HepG2 (cell line): Measurements from ENCODE around the gene PHF23. TPM values are rescaled to one million over a fixed set of nuclear protein-coding genes. Genes with fewer than 3 reads are reported as not detected.

Source experiments
- ATF4 ChIP-seq, 2 experiments: fragments of 450-650 bp in 1 of 2; sonication (generic) in 1 of 2; formaldehyde crosslinking; IDR thresholded peaks; 2 replicates each; pipeline versions ENCODE4 v1.5.0 to v1.8.0; 2020 to 2022; ENCODE audit warnings: mild to moderate bottlenecking in 1 of 2, missing genetic modification reagents in 1 of 2
- CENPX ChIP-seq: sonication (generic); formaldehyde crosslinking; IDR thresholded peaks from 2 replicates; pipeline ENCODE4 v1.9.0; 2021; ENCODE audit warnings: mild to moderate bottlenecking, missing genetic modification reagents, moderate library complexity
- CREBL2 ChIP-seq: sonication (generic); formaldehyde crosslinking; IDR thresholded peaks from 2 replicates; pipeline ENCODE4 v1.8.1; 2023; ENCODE audit warnings: missing genetic modification reagents, mild to moderate bottlenecking, borderline replicate concordance
- ETV6 ChIP-seq: sonication (generic); formaldehyde crosslinking; conservative IDR thresholded peaks from 2 replicates; pipeline ENCODE4 v1.4.0; 2020; ENCODE audit warnings: missing genetic modification reagents
- FOSL1 ChIP-seq: sonication (generic); formaldehyde crosslinking; IDR thresholded peaks from 2 replicates; pipeline ENCODE4 v1.9.0; 2021; ENCODE audit warnings: missing genetic modification reagents, borderline replicate concordance
- HDAC1 ChIP-seq: sonication (generic); formaldehyde crosslinking; IDR thresholded peaks from 2 replicates; pipeline ENCODE4 v1.5.1; 2020; ENCODE audit warnings: mild to moderate bottlenecking, missing genetic modification reagents
- JUND ChIP-seq: sonication (generic); formaldehyde crosslinking; IDR thresholded peaks from 2 replicates; pipeline ENCODE4 v1.8.0; 2022; ENCODE audit warnings: mild to moderate bottlenecking, missing genetic modification reagents
- KDM5A ChIP-seq: fragments of 200-600 bp; sonication (generic); IDR thresholded peaks from 2 replicates; pipeline ENCODE4 v1.7.0; 2018; ENCODE audit warnings: antibody characterized with exemption, mild to moderate bottlenecking, low read length, borderline replicate concordance
- MAF1 ChIP-seq: sonication (generic); formaldehyde crosslinking; IDR thresholded peaks from 2 replicates; pipeline ENCODE4 v1.5.0; 2020; ENCODE audit warnings: missing genetic modification reagents, borderline replicate concordance
- MLLT10 ChIP-seq: sonication (generic); formaldehyde crosslinking; IDR thresholded peaks from 2 replicates; pipeline ENCODE4 v1.4.0; 2020; ENCODE audit warnings: missing genetic modification reagents
- SCMH1 ChIP-seq: sonication (generic); formaldehyde crosslinking; IDR thresholded peaks from 2 replicates; pipeline ENCODE4 v1.9.0; 2021; ENCODE audit warnings: missing genetic modification reagents, mild to moderate bottlenecking, borderline replicate concordance
- SETDB1 ChIP-seq: sonication (generic); formaldehyde crosslinking; IDR thresholded peaks from 2 replicates; pipeline ENCODE4 v1.5.1; 2020; ENCODE audit warnings: missing genetic modification reagents, mild to moderate bottlenecking, borderline replicate concordance
- SMAD3 ChIP-seq: sonication (generic); formaldehyde crosslinking; IDR thresholded peaks from 2 replicates; pipeline ENCODE4 v1.4.0; 2020; ENCODE audit warnings: missing genetic modification reagents
- SRF ChIP-seq: IDR thresholded peaks from 2 replicates; pipeline ENCODE4 v1.6.1; 2011; ENCODE audit warnings: mild to moderate bottlenecking, low read depth, low read length, moderate library complexity
- STAG1 ChIP-seq: sonication (generic); formaldehyde crosslinking; IDR thresholded peaks from 2 replicates; pipeline ENCODE4 v1.4.0; 2020; ENCODE audit warnings: missing genetic modification reagents
- U2AF2 ChIP-seq: fragments of 200-400 bp; formaldehyde crosslinking; IDR thresholded peaks from 2 replicates; pipeline ENCODE4 v1.6.1; 2017; ENCODE audit warnings: low read depth, mild to moderate bottlenecking, low read length
- ZBTB38 ChIP-seq: sonication (generic); formaldehyde crosslinking; IDR thresholded peaks from 2 replicates; pipeline ENCODE4 v1.5.1; 2020; ENCODE audit warnings: mild to moderate bottlenecking, missing genetic modification reagents
- ZNF180 ChIP-seq: sonication (generic); formaldehyde crosslinking; IDR thresholded peaks from 2 replicates; pipeline ENCODE4 v1.4.0; 2020; ENCODE audit warnings: low read depth, missing genetic modification reagents, borderline replicate concordance
- ZNF3 ChIP-seq: IDR thresholded peaks from 2 replicates; pipeline ENCODE4 v1.7.0; 2017; ENCODE audit warnings: inconsistent platforms
- ZNF7 ChIP-seq: IDR thresholded peaks from 2 replicates; pipeline ENCODE4 v1.6.1; 2016; ENCODE audit warnings: missing biosample characterization, missing genetic modification reagents
- ZNF710 ChIP-seq: sonication (generic); formaldehyde crosslinking; IDR thresholded peaks from 2 replicates; pipeline ENCODE4 v1.5.0; 2020; ENCODE audit warnings: mild to moderate bottlenecking, missing genetic modification reagents, borderline replicate concordance
- polyA plus RNA-seq, 8 experiments: library from polyadenylated mRNA; depleted of rRNA in 3 of 8; stranded (reverse) in 7 of 8; unstranded in 1 of 8; fragments of >200 nt; fragmentation: Illumina TruSeq in 4 of 8; extraction: Trizol in 4 of 8; gene quantifications; 2 replicates each; pipeline versions ENCODE4 v1.2.1 to v1.2.3, GENCODE V29; 2011 to 2016; ENCODE audit warnings: low read depth in 4 of 8, missing spikeins in 1 of 8, mixed read lengths in 1 of 8; ENCODE audit not compliant: insufficient read depth in 1 of 8
- total RNA-seq, 5 experiments: library from RNA; depleted of rRNA; stranded (reverse); fragments of >200 nt; fragmentation: Illumina TruSeq; extraction: Trizol; gene quantifications; 2 replicates each; pipeline ENCODE4 v1.2.3, GENCODE V29; 2016; ENCODE audit warnings: low read depth in 1 of 5
- TF ChIP-seq, protein P1 (sequence below): sonication (generic); formaldehyde crosslinking; IDR thresholded peaks from 2 replicates; pipeline ENCODE4 v1.4.0; 2020; ENCODE audit warnings: missing genetic modification reagents, borderline replicate concordance
- TF ChIP-seq, protein P2 (sequence below): sonication (generic); formaldehyde crosslinking; IDR thresholded peaks from 2 replicates; pipeline ENCODE4 v1.4.0; 2020; ENCODE audit warnings: low read depth, mild to moderate bottlenecking, missing genetic modification reagents

PHF23 gene
- total and polyA plus RNA-seq, 2 of the 13 experiments (the other 11 are each of a cell fraction or from before 2014, with no cell fraction given), result 27.6 to 33.2 TPM

GRCh38 chr17:7251661-7252175, 12.5 kb upstream of the PHF23 start, which contains the start of gene CTDNEP1 (continued):
- TF ChIP-seq CREBL2 (CRISPR knock-in tag), result no peak
- TF ChIP-seq ATF4 (CRISPR knock-in tag; IDR thresholded peaks at IDR 0.05), result no peak
- TF ChIP-seq ZNF7, result no peak
- no peak for TF ChIP-seq ZNF710 (CRISPR knock-in tag)
- no peak for TF ChIP-seq JUND (CRISPR knock-in tag)
- TF ChIP-seq ZNF180 (CRISPR knock-in tag), result no peak
- no peak for TF ChIP-seq SMAD3 (CRISPR knock-in tag)
- TF ChIP-seq, protein P1, sequence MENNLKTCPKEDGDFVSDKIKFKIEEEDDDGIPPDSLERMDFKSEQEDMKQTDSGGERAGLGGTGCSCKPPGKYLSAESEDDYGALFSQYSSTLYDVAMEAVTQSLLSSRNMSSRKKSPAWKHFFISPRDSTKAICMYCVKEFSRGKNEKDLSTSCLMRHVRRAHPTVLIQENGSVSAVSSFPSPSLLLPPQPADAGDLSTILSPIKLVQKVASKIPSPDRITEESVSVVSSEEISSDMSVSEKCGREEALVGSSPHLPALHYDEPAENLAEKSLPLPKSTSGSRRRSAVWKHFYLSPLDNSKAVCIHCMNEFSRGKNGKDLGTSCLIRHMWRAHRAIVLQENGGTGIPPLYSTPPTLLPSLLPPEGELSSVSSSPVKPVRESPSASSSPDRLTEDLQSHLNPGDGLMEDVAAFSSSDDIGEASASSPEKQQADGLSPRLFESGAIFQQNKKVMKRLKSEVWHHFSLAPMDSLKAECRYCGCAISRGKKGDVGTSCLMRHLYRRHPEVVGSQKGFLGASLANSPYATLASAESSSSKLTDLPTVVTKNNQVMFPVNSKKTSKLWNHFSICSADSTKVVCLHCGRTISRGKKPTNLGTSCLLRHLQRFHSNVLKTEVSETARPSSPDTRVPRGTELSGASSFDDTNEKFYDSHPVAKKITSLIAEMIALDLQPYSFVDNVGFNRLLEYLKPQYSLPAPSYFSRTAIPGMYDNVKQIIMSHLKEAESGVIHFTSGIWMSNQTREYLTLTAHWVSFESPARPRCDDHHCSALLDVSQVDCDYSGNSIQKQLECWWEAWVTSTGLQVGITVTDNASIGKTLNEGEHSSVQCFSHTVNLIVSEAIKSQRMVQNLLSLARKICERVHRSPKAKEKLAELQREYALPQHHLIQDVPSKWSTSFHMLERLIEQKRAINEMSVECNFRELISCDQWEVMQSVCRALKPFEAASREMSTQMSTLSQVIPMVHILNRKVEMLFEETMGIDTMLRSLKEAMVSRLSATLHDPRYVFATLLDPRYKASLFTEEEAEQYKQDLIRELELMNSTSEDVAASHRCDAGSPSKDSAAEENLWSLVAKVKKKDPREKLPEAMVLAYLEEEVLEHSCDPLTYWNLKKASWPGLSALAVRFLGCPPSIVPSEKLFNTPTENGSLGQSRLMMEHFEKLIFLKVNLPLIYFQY (CRISPR knock-in tag), result no peak
- TF ChIP-seq MLLT10 (CRISPR knock-in tag), result no peak
- no peak for TF ChIP-seq FOSL1 (CRISPR knock-in tag)
- no peak; the same call in 1 of the 2 replicates for TF ChIP-seq ZBTB38 (CRISPR knock-in tag)
- no peak for TF ChIP-seq STAG1 (CRISPR knock-in tag)
- TF ChIP-seq SRF, result no peak; the same call in 1 of the 2 replicates
- TF ChIP-seq SCMH1 (CRISPR knock-in tag), result no peak
- TF ChIP-seq, protein P2, sequence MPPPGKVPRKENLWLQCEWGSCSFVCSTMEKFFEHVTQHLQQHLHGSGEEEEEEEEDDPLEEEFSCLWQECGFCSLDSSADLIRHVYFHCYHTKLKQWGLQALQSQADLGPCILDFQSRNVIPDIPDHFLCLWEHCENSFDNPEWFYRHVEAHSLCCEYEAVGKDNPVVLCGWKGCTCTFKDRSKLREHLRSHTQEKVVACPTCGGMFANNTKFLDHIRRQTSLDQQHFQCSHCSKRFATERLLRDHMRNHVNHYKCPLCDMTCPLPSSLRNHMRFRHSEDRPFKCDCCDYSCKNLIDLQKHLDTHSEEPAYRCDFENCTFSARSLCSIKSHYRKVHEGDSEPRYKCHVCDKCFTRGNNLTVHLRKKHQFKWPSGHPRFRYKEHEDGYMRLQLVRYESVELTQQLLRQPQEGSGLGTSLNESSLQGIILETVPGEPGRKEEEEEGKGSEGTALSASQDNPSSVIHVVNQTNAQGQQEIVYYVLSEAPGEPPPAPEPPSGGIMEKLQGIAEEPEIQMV (CRISPR knock-in tag), result no peak
- no peak for TF ChIP-seq U2AF2
- TF ChIP-seq ETV6, result no peak; the same call in 1 of the 2 replicates
- no peak for TF ChIP-seq MAF1 (CRISPR knock-in tag)
- no peak for TF ChIP-seq SETDB1
- TF ChIP-seq HDAC1 (CRISPR knock-in tag), result no peak
- TF ChIP-seq ZNF3, result no peak
- no peak for TF ChIP-seq CENPX
- TF ChIP-seq KDM5A, result peak; percentile 82
